Chondrocyte (in vitro differentiated cells): ENCODE results near the gene IGSF10. TPM values are rescaled to one million over a fixed set of nuclear protein-coding genes. Genes with fewer than 3 reads are reported as not detected.
"Not testable (repeated sequence)": the region's sequence is repeated elsewhere in the genome, so short reads cannot be mapped to it uniquely, and the experiment has no call there.

Experiments used
- DNase-seq: peaks from one replicate; pipeline ENCODE4 v3.0.0; 2021; ENCODE audit warnings: mixed read lengths, low spot score
- H3K27ac Mint-ChIP-seq: one replicate; pipeline ENCODE4 v1.8.0; 2021; ENCODE audit warnings: mild to moderate bottlenecking, moderate library complexity, mixed read lengths; ENCODE audit not compliant: unreplicated experiment
- H3K27me3 Mint-ChIP-seq: 2 replicates; pipeline ENCODE4 v1.8.0; 2021; ENCODE audit warnings: low read depth, mixed read lengths
- H3K36me3 Mint-ChIP-seq: 2 replicates; pipeline ENCODE4 v1.8.0; 2021; ENCODE audit warnings: low read depth, mixed read lengths
- H3K4me1 Mint-ChIP-seq: 2 replicates; pipeline ENCODE4 v1.8.0; 2021; ENCODE audit warnings: low read depth, mild to moderate bottlenecking, mixed read lengths
- H3K4me3 Mint-ChIP-seq: one replicate; pipeline ENCODE4 v1.8.0; 2021; ENCODE audit warnings: mild to moderate bottlenecking, moderate library complexity, mixed read lengths; ENCODE audit not compliant: unreplicated experiment
- H3K9me3 Mint-ChIP-seq: 2 replicates; pipeline ENCODE4 v1.8.0; 2021; ENCODE audit warnings: low read depth, mixed read lengths
- CTCF ChIP-seq: fragments of 200-600 bp; sonication (generic); IDR thresholded peaks from 2 replicates; pipeline ENCODE4 v1.5.0; 2021; ENCODE audit warnings: antibody characterized with exemption, mild to moderate bottlenecking, moderate library complexity
- total RNA-seq: library from RNA; stranded (reverse); gene quantifications from 3 replicates; pipeline ENCODE4 v1.2.1, GENCODE V29; 2021

IGSF10 gene
- total RNA-seq, 1 donor from 2014 or later, result 0.10 TPM

- Mint-ChIP-seq H3K9me3 (no peaks in the 10 kb centered on the region), H3K4me3 (no peak overlapping the region), H3K4me1 (peaks cover 4% of the 10 kb centered on the region), H3K36me3 (no peaks in the 10 kb centered on the region), H3K27me3 (no peaks in the 10 kb centered on the region), H3K27ac (no peak overlapping the region)
- no peak for DNase-seq
- no peak for TF ChIP-seq CTCF
Measured at GRCh38 chr3:151501171-151501922, 40.5 kb upstream of the IGSF10 start.

GRCh38 chr3:151499168-151499567, 38.3 kb upstream of the IGSF10 start:
- H3K4me3 Mint-ChIP-seq, result no peak overlapping the region
- H3K27me3 Mint-ChIP-seq, result no peaks in the 10 kb centered on the region
- no peak overlapping the region for H3K27ac Mint-ChIP-seq
- H3K9me3 Mint-ChIP-seq, result no peaks in the 10 kb centered on the region
- no peak for TF ChIP-seq CTCF
- H3K4me1 Mint-ChIP-seq, result peaks cover 4% of the 10 kb centered on the region
- H3K36me3 Mint-ChIP-seq, result no peaks in the 10 kb centered on the region
- no peak for DNase-seq

GRCh38 chr3:151491525-151491924, 30.7 kb upstream of the IGSF10 start:
- Mint-ChIP-seq H3K9me3 (peaks cover 12% of the 10 kb centered on the region), H3K4me1 (no peaks in the 10 kb centered on the region), H3K27me3 (peaks cover 7% of the 10 kb centered on the region), H3K36me3 (no peaks in the 10 kb centered on the region), H3K4me3 (no peak overlapping the region), H3K27ac (no peak overlapping the region)
- no peak for DNase-seq
- TF ChIP-seq CTCF, result no peak

GRCh38 chr3:151487833-151488232, 27.0 kb upstream of the IGSF10 start:
- DNase-seq, H3K36me3 Mint-ChIP-seq, H3K27ac Mint-ChIP-seq, H3K4me3 Mint-ChIP-seq, H3K4me1 Mint-ChIP-seq: not testable (repeated sequence)
- Mint-ChIP-seq H3K9me3 (peaks cover 27% of the 10 kb centered on the region), H3K27me3 (peaks cover 18% of the 10 kb centered on the region)

GRCh38 chr3:151483961-151484520, 23.2 kb upstream of the IGSF10 start:
- Mint-ChIP-seq H3K36me3 (peaks cover 5% of the 10 kb centered on the region), H3K4me3 (no peak overlapping the region), H3K27me3 (peaks cover 18% of the 10 kb centered on the region), H3K27ac (no peak overlapping the region), H3K9me3 (peaks cover 31% of the 10 kb centered on the region), H3K4me1 (no peaks in the 10 kb centered on the region)
- TF ChIP-seq CTCF, result no peak
- no peak for DNase-seq

- H3K4me1 Mint-ChIP-seq, result no peaks in the 10 kb centered on the region
- H3K4me3 Mint-ChIP-seq, result no peak overlapping the region
- DNase-seq, result no peak
- H3K27ac Mint-ChIP-seq, result no peak overlapping the region
- H3K9me3 Mint-ChIP-seq, result peaks cover 31% of the 10 kb centered on the region
- H3K27me3 Mint-ChIP-seq, result peaks cover 18% of the 10 kb centered on the region
- peaks cover 5% of the 10 kb centered on the region for H3K36me3 Mint-ChIP-seq
- TF ChIP-seq CTCF, result no peak
Measured at GRCh38 chr3:151483488-151483887, 22.6 kb upstream of the IGSF10 start.
